HL-60 (cell line): ENCODE results near the gene PABPC1L.

ENCODE experiments used
- CTCF ChIP-seq: IDR thresholded peaks from one replicate; pipeline ENCODE4 v1.5.1; 2011; ENCODE audit warnings: low read length, control low read depth, inconsistent platforms; ENCODE audit not compliant: insufficient read depth
- GABPA ChIP-seq: IDR thresholded peaks from 2 replicates; pipeline ENCODE4 v1.6.1; 2012; ENCODE audit warnings: low read depth
- POLR2AphosphoS5 ChIP-seq: IDR thresholded peaks from 2 replicates; pipeline ENCODE4 v1.6.1; 2012; ENCODE audit warnings: low read depth
- TF ChIP-seq, protein P1 (sequence below): IDR thresholded peaks from 2 replicates; pipeline ENCODE4 v1.6.1; 2012; ENCODE audit warnings: low read depth; ENCODE audit not compliant: insufficient replicate concordance

GRCh38 chr20:44930517-44931168 lies 20.8 kb downstream of the PABPC1L start:
- TF ChIP-seq POLR2AphosphoS5 (no peak), CTCF (no peak), GABPA (no peak)
- TF ChIP-seq, protein P1, sequence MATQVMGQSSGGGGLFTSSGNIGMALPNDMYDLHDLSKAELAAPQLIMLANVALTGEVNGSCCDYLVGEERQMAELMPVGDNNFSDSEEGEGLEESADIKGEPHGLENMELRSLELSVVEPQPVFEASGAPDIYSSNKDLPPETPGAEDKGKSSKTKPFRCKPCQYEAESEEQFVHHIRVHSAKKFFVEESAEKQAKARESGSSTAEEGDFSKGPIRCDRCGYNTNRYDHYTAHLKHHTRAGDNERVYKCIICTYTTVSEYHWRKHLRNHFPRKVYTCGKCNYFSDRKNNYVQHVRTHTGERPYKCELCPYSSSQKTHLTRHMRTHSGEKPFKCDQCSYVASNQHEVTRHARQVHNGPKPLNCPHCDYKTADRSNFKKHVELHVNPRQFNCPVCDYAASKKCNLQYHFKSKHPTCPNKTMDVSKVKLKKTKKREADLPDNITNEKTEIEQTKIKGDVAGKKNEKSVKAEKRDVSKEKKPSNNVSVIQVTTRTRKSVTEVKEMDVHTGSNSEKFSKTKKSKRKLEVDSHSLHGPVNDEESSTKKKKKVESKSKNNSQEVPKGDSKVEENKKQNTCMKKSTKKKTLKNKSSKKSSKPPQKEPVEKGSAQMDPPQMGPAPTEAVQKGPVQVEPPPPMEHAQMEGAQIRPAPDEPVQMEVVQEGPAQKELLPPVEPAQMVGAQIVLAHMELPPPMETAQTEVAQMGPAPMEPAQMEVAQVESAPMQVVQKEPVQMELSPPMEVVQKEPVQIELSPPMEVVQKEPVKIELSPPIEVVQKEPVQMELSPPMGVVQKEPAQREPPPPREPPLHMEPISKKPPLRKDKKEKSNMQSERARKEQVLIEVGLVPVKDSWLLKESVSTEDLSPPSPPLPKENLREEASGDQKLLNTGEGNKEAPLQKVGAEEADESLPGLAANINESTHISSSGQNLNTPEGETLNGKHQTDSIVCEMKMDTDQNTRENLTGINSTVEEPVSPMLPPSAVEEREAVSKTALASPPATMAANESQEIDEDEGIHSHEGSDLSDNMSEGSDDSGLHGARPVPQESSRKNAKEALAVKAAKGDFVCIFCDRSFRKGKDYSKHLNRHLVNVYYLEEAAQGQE, result no peak
